NCI-H2196 treated with DMSO at 0.1 percent for 48 hours (cell line): ENCODE measurements around the gene LRRC32.

ENCODE experiments used
- DNase-seq: peaks from one replicate; lab custom pipeline; 2025; ENCODE audit not compliant: unreplicated experiment; lab: John Stamatoyannopoulos, UW

LRRC32 gene

DNA sequence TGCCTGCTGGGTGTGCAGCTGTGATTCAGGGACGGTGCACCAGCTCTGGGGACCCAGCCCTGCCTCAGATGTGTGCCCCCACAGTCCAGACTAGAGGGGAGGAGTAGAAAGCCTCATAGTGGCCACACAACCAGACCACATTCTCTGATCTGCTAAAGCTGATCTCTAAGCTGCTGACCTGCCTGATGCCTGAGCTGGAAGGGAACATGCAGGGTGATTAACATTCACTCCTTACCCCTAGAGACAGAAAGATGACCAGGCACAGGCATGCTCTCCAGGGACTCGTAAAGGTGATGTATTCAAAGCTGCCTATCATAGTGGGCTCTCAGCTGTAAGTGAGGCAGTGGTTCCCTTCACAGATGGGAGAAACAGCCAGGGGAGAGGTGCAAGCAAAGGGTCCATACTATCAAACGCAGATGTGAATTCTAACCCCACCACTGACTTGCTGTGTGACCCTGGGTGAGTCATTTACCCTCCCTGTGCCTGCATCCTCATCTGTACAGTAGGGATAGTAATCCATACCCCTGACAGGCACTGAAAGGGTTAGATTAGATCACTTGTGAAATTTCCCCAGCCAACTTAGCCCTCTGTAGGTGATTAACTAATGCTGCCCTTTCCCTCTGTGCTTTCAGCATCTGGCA is 29.0 kb upstream of the LRRC32 start:
- DNase-seq = no peak

DNA sequence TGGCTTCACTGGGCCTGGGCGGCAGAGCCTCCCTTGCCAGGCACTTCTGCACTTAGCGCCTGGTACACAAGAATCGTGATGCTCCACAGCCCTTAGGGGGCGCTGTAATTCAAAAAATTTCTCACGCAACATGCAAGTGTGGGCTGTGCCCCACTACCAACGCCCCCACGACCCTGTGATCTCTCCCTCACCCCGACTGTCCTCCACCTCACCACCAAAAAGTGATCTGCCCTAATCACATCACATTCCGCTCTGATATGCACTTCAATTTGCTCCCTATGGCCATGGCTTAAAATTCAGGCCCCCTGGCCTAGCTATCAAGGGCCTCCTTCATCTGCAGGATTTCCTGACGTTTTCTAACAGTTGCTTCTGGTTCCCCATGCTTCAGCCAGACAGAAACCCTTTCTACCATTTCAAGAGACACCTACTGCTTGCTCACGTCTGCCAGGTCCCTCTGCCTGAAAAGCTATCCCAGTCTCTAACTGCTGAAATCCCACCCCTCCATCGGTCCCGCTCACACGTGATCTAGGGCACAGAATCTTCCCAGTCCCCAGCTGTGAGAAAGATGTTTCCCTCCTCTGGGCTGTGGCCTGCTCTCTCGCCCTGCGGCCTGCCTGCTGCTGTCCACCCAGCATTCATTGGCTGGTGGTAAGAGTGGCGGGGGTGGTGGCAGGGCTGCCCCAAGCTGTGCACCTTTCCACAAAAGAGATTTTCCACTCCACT is 27.9 kb upstream of the LRRC32 start:
- DNase-seq = no peak

DNA sequence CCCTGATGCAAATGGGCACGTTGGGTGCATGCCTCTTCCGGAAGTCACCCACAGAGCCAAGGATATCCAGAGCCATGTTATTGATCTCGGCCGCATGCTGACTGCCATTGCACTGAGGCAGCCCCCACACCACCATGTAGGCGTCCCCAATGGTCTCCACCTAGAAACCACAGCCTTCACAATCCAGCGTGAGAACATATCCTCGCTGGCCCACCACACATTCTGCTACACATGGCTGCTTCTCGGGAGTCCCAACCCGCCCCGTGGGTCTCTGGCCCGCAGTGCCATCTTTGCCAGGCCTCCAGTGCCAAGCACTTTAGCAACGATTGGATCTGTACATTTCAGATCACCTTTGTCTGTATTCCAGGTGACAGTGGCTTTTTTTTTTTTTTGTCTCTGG is 26.2 kb upstream of the LRRC32 start:
- DNase-seq = no peak

DNA sequence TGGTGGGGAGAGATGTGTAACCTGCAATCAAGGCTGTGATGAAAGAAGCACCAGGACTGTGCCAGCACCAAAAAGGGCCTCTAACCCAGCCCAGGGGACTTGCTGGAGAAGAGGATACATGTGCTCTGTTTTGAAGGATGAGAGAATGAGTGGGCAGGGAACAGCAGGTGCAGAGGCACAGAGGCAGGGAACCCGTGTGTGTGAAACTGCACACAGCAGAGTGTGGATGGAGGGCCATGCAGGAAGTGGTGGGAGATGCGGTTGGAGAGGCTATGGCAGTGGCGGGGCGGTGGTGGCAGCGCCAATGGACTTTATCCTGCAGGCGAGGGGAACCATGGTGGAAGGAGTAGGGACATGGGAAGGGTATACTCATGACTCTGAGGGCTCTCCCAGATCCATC is 25.2 kb upstream of the LRRC32 start:
- no peak for DNase-seq

DNA sequence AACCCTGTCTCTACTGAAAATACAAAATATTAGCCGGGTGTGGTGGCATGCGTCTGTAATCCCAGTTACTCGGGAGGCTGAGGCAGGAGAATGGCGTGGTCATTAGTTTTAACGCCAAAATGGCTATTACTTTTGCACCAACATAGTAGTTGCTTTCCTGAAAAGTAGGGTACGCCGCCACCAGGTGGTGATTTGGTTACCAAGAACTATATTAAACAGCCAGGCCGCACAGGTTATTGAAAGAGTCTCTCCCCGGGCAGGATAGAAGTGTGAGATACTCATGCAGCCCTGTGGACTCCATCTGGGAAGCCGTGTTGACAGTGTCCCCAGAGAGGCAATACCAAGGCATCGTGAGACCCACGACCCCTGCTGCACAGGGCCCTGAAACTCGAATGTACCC is 24.6 kb upstream of the LRRC32 start:
- DNase-seq = no peak

DNA sequence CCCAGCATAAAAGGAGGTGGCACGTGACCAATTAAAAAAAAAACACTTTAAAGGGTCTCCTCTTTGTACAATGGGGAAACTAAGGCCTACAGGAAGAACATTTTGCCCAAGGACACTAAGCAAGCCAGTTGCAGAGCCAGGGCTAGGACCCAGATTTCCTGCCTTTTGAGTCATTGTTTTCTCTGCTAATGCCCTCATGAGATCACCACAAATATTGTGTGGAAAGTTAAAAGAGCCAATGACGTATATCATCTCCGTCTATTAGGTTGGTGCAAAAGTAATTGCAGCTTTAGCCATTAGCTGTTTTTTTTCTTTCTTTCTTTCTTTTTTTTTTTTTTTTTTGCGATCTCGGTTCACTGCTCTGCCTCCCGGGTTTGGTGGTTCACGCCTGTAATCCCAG is 24.1 kb upstream of the LRRC32 start:
- no peak for DNase-seq

DNA sequence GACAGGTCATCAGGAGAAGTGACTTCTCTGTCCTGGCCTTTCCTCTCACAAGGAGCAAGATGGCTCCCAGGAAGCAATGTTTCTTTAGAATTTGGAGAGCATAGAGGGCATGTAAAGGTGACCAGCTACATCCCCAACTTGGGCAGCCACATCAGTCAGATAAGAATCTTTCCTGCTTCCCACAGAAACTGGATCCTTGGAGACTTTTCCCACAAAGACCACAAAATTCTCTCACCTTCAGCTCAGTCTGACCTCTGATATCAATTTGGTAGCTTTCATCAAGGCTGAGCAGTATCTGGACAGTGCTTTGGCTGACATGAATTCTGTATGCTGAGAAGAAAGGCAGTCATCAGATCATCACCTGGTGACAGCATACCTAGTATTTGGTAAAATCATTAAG is 23.3 kb upstream of the LRRC32 start:
- DNase-seq = no peak

DNA sequence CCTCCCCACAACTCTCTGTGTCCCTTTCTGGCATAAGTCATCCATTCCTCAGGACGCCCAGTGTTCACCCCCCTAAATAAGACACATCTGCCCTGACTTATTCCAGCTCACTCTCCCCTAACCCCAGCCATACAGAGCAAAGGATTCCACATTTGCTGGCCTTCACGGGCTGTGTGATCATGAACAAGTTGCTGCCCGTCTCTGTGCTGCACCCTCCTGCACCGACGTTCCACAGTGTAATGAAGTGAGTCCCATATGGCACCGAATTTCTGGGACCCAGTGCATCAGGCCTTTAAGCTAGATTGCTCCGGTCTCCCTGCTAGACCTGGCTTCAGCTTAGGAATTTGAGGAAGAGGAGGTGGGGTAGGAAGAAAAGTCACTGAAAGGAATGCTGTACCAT is 22.4 kb upstream of the LRRC32 start:
- no peak for DNase-seq

DNA sequence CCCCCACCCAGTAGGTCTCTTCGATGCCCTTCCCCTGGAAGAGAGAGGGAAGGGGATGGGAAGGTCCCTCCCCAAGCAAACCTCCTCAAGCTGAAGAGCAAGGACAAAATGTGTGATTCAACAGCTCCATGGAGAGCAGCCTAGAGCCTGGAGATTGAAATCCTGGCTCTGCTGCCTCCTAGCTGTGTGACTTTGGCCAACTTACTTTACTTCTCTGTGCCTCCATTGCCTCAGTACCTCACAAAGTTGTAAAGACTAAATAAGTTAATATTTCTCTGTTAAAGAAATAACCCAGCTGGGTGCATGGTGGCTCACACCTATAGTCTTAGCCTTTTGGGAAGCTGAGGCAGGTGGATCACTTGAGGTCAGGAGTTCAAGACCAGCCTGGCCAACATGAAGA is 21.1 kb upstream of the LRRC32 start:
- no peak for DNase-seq

DNA sequence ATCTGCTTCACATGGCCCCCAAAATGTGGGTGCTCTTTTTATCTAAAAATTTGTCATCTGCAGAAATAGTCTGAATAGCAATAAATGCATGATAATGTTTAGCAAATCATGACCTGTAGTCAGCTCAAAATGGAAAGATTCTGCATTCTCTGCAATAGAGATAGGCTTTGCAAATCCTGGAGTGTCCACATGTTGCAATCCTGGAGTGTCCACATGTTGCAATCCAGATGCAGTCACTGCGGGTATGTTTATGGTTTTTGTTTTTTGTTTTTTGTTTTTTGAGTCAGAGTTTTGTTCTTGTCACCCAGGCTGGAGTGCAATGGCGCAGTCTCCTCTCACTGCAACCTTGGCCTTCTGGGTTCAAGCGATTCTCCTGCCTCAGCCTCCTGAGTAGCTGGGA is 20.2 kb upstream of the LRRC32 start:
- no peak for DNase-seq

DNA sequence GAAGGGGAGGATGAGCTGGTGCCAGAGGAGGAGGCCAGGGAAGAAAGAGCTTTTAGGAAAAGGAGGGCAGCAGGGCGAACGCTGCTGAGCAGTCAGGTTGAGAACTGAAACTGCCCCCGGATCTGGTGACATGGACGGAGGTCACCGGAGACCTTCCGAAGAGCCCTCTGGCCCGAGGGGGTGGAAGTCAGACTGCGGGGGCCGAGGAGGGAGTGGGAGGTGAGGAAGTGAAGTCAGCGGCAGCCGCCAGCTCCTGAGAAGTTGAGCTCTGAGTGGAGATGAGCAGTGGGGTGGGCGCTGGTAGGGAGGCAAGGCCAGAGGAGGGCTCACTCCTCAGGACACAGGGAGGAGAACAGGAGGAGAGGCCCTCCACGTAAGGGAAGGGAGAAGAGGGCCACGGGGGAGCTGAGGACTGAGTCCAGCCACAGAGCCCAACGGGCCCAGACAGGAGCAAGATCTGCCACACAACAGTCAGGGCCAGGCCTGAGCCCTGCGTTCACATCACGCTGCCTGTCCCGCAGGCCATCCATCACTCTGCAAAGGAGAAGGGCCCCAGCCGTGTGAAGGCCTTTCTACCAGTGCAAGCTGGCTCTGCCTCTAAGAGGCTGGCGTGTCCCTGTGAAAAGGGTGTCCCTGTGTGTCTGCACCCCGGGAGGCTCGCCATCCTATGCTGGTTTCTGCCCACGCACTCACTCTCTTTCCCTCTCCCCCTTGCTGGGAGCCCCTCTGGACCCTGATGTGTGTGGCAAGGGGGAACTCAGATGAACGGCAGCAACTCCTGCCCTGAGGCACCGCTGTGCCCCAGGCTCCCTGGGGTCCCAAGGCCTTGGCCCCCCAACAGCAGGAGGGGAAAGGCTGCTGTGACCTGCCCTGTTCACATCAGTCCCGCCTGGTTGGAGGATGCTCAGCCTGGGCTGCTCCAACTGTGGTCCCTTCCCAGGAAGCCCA is 19.0 kb upstream of the LRRC32 start:
- DNase-seq = no peak

DNA sequence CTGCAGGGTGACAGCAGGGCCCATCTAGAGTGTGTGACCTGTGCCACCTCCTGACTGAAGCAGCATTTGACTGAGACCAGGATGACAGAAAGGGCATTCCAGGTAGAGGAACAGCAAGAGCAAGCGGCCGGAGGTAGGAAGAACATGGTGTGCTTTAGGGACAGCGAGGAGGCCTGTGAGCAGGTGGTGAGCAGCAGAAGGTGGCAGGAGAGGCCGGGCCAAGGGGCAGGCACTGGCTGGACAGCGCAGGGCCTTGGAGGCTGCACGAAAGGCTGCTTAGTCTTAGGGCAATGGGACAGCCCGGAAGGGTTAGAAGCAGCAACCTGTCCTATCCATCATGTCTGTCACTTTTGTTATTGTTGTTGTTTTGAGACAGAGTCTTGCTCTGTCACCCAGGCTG is 17.6 kb upstream of the LRRC32 start:
- no peak for DNase-seq

DNA sequence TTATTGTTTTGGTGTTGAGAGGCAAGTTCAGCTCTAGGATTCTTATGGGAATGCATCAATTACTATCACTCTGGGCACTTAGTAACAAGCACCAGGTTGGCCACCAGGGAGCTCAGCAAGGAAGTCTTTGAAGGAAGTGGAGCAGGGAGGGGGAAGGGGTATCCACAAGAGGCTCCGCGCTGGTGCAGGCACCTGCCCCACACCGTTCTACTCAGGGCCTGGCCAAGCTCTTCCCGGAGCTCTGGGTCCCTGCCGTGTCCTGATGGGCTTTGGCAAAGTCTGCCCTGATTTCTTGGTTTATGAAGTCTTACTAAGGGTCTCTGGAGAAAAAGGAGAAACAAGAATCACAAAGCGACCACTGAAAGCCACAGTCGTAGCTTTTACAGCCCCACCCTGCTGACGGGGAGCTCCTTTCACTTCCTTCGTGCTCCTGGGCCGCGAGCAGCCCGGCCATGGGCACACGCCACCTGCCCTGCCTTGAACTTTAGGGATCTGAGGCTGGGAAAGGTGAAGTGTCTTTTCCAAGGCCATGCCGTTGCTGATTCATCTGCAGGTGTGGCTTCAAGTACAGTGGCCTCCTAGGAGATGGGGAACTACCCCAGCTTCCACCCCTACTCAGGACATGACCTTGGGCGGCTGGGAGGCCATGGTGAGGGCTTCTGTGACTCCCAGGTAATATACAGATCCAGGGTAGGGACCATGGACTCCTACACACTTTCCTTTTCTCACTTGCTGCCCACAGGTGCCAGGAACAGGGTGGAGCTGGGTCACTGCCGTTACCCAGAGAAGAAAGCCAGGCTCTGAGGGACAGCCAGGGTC is 15.9 kb upstream of the LRRC32 start:
- no peak for DNase-seq

DNA sequence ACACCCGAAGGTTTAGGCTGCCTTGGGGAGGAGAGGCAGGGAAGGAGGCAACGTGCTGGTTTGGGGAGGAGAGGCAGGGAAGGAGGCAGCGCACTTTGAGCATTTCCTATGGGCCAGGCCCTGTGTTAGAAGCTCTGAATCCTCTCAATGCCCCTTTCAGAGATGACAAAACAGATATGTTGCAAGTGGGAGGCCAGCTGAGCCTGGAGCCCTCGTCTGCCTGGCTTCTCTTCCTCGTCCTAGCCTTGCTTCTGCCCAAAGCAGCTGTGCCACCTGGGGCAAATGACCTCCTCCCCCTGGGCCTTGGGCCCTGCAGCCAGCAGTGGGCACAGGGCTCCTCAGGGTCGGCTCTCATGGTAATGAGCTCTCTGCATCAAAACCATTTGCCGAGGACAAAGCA is 15.3 kb upstream of the LRRC32 start:
- DNase-seq = no peak

DNA sequence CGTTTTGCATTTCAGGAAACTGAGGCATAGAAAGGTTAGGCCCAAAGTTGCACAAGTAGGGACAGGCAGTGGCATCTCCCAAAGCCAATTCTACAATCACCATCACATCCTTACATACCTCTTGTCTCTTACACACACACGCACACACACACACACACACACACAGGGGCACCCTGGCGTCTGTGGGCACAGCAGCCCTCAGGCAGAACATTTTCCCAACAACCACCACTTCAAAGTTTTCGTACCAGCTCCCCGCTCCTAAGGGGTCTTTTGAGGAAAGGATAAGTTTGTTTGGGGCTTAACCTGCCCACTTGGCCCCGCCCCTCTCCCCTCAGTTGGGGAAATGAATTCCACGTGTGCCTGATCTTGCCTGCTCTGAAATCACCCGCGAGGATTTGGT is 14.7 kb upstream of the LRRC32 start:
- DNase-seq = no peak

DNA sequence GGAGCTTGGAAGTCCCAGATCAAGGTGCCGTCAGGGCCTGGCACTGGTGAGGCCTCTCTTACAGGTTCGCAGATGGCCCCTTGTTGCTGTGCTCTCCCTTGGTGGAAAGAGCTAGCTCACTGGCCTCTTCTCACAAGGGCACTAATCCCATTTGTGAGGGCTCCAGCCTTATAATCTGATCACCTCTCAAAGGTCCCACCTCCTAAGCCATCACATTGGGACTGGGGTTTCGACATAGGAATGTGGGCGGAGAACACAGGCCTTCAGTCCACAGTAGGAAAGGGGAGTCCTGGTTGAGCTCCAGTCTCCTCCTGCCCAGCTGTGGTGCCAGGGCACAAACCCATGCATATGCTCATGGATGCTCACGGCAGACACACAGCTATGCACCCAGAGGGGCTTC is 14.0 kb upstream of the LRRC32 start:
- no peak for DNase-seq

DNA sequence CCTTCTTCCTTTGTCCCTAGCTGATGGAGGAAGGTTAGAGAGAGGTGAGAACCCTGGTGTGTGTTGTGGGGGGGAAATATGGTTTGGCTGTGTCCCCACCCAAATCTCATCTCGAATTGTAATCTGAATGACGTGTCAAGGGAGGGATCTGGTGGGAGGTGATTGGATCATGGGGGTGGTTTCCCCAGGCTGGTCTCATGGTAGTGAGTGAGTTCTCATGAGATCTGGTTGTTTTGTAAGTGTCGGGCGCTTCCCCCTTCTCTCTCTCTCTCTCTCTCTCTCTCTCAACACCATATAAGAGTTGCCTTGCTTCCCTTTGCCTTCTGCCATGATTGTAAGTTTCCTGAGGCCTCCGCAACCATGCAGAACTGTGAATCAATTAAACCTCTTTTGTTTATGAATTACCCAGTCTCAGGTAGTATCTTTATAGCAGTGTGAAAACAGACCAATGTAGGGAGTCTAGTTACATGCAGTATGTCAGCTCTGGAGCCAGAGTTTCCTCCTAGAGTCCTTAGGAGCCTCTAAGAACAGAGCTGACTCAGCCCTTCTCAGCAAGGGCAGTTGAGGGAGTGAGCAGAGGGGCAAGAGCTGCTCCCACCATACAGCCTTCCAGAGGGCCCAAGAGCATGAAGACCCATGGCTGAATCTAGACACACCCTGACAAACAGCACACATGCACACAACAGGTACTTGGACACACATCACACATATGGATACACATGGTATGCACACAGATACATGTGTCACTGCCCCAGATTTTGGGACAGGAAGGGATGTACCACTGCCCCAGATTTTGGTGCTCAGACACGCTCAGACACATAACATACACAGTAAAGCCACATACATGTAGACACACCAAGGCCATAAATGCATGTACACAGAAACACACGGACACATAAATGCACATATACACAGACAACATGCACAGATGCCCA is 12.9 kb upstream of the LRRC32 start:
- DNase-seq = no peak

DNA sequence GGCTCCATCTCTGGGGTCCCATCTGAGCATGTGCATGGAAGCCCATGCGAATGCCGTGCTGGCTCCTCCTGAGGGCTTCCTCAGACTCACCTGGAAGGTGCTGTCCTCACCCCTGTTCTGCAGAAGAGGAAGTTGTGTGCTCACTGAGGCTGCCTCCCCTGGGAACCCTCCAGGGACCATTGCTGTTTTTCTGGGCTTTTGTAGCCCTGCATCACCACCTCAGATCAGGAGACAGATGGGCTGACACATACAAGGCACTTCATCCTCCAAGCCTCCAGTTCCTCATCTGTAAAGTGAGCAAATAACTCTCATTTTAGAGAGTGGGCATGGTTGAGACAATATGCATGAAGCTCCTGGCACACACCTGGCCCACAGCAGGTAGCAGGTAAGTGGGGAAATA is 12.1 kb upstream of the LRRC32 start:
- DNase-seq = no peak

DNA sequence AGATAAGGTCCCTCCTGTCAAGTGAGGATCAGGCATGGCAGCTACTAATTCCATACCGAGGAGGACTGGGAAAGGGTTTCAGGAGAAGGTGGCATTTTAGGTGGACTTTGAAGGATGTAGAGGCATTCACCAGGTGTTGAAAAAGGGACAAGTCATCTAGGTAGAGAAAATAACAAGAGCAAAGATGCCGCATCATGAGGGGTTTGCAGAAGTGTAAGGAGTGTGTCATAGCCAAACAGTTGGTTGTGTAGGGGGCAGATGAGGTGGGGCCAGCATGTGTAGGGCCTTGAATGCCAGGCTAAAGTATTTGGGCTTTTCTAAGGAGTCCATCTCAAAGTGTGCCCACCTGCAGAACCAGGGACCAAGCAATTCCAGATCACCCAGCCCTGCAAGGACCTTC is 11.6 kb upstream of the LRRC32 start:
- no peak for DNase-seq
